Psoas muscle (tissue), 8 donors: ENCODE data around the gene EHMT1. TPM values are rescaled to one million over a fixed set of nuclear protein-coding genes. Genes with fewer than 3 reads are reported as not detected.

ENCODE experiments used
- ATAC-seq, 4 donors: fragments of 200-7000 bp; cut with Tn5 transposase; one replicate each; pipeline ENCODE4 v1.9.1; 2020; ENCODE audit warnings: moderate library complexity in 3 of 4, mild to moderate bottlenecking in 2 of 4
- DNase-seq, 2 donors: peaks; one replicate each; pipeline ENCODE4 v3.0.0-alpha.2; 2020
- H3K27ac ChIP-seq: fragments of 200-600 bp; one replicate; pipeline ENCODE4 v1.8.0; 2022
- H3K27me3 ChIP-seq, 3 donors: fragments of 200-600 bp in 1 of 3; one replicate each; pipeline versions ENCODE4 v1.6.1 to v1.8.0; 2013 to 2022; ENCODE audit warnings: low read length in 2 of 3, mild to moderate bottlenecking in 2 of 3, moderate library complexity in 1 of 3; ENCODE audit not compliant: insufficient read depth in 3 of 3
- H3K36me3 ChIP-seq, 2 donors: fragments of 200-600 bp in 1 of 2; one replicate each; pipeline versions ENCODE4 v1.6.1 to v1.8.0; 2013 to 2022; ENCODE audit warnings: low read depth in 1 of 2, mild to moderate bottlenecking in 1 of 2, moderate library complexity in 1 of 2; ENCODE audit not compliant: insufficient read depth in 1 of 2
- H3K4me1 ChIP-seq: fragments of 200-600 bp; one replicate; pipeline ENCODE4 v1.8.0; 2022
- H3K4me3 ChIP-seq: fragments of 200-600 bp; one replicate; pipeline ENCODE4 v1.8.0; 2022; ENCODE audit warnings: mild to moderate bottlenecking
- H3K9me3 ChIP-seq: fragments of 200-600 bp; one replicate; pipeline ENCODE4 v1.8.0; 2022
- WGBS, 3 donors: extraction: QIAGEN DNeasy Blood & Tissue Kit; methylation state at CpG; one replicate each; pipeline versions ENCODE4 v1.1.6 to v1.1.7; 2013; 5-methylcytosine and 5-hydroxymethylcytosine counted together
- intact Hi-C, 2 donors: fragments of 100-400 bp; cut with DNase I; formaldehyde crosslinking; loops; one replicate each; pipeline versions ENCODE4 v1.11.0 to v1.14.2; 2022
- polyA plus RNA-seq, 3 donors: library from polyadenylated mRNA; stranded (reverse); fragments of 200-250 nt; gene quantifications; one replicate each; pipeline ENCODE4 v1.2.3, GENCODE V29; 2013
- total RNA-seq, 4 donors: library from RNA; stranded (reverse); fragmentation: NEBNext Ultra II Directional in 2 of 4; extraction: Animal tissue kit (Norgen Biotek cat#: 25700) in 2 of 4; gene quantifications; one replicate each; pipeline versions ENCODE4 v1.2.1 to v1.2.4, GENCODE V29; 2021 to 2023
- TF ChIP-seq, protein P1 (sequence below): fragments of 200-600 bp; IDR thresholded peaks from one replicate; pipeline ENCODE4 v1.8.0; 2022; ENCODE audit warnings: antibody characterized with exemption
- donor health status: healthy with polysubstance abuse.
- donor health status: DM: no; HTN: no; CAD: no; lungs with moderate emphysema.
- donor health status: Bipolar disorder and iron deficiency.
- donor health status: healthy.
- donor health status: DM: yes; HTN: yes; CAD: no.
- donor health status: DM: no; HTN: no; CAD: no.
- donor health status: DM: no; HTN: no; CAD: no.
- donor health status: DM: yes; HTN: yes; CAD: no.

Gene EHMT1
- total and polyA plus RNA-seq, 7 donors = 29.0 to 49.6 (median 31.2) TPM

DNA sequence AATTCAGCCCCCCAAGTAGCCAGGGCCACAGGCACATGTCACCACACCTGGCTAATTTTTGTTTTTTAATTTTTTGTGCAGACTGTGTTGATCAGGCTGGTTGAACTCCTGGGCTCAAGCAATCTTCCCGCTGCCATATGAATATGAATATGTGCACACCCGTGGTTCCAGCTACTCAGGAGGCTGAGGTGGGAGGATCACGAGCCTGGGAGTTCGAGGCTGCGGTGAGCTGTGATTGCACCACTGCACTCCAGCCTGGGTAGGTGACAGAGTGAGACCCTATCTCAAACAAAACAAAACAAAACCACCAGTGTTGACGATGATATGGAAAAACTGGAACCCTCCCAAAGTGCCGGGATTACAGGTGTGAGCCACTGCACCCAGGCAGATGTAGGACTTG lies 32.0 kb downstream of the EHMT1 start:
- H3K36me3 ChIP-seq = peaks cover 0 to 47% of the 10 kb centered on the region in 2 donors
- no peaks in the 10 kb centered on the region for H3K4me1 ChIP-seq
- H3K27me3 ChIP-seq = no peaks in the 10 kb centered on the region
- H3K27ac ChIP-seq = no peak overlapping the region
- no peak for ATAC-seq
- WGBS, 3 donors = 92 to 95% (median 95%) methylated on average over 7 of the region's 7 CpGs
- DNase-seq = no peak
- intact Hi-C loops = no loop called here
- H3K9me3 ChIP-seq = no peaks in the 10 kb centered on the region
- TF ChIP-seq, protein P1, sequence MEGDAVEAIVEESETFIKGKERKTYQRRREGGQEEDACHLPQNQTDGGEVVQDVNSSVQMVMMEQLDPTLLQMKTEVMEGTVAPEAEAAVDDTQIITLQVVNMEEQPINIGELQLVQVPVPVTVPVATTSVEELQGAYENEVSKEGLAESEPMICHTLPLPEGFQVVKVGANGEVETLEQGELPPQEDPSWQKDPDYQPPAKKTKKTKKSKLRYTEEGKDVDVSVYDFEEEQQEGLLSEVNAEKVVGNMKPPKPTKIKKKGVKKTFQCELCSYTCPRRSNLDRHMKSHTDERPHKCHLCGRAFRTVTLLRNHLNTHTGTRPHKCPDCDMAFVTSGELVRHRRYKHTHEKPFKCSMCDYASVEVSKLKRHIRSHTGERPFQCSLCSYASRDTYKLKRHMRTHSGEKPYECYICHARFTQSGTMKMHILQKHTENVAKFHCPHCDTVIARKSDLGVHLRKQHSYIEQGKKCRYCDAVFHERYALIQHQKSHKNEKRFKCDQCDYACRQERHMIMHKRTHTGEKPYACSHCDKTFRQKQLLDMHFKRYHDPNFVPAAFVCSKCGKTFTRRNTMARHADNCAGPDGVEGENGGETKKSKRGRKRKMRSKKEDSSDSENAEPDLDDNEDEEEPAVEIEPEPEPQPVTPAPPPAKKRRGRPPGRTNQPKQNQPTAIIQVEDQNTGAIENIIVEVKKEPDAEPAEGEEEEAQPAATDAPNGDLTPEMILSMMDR = no peak
- H3K4me3 ChIP-seq = no peak overlapping the region

- no peaks in the 10 kb centered on the region for H3K4me1 ChIP-seq
- WGBS, 3 donors = 94 to 99% (median 97%) methylated on average over 6 of the region's 6 CpGs
- H3K27ac ChIP-seq = no peak overlapping the region
- ATAC-seq (no peak), DNase-seq (no peak)
- TF ChIP-seq, protein P1 = no peak
- intact Hi-C loops = no loop called here
- no peaks in the 10 kb centered on the region for H3K9me3 ChIP-seq
- peaks cover 0 to 34% of the 10 kb centered on the region in 2 donors for H3K36me3 ChIP-seq
- no peak overlapping the region for H3K4me3 ChIP-seq
- H3K27me3 ChIP-seq = no peaks in the 10 kb centered on the region
Measured at GRCh38 chr9:137656416-137656815, 37.6 kb downstream of the EHMT1 start.

GRCh38 chr9:137657606-137658005 lies 38.8 kb downstream of the EHMT1 start:
- H3K36me3 ChIP-seq = peaks cover 0 to 28% of the 10 kb centered on the region in 2 donors
- TF ChIP-seq, protein P1 = no peak

DNA sequence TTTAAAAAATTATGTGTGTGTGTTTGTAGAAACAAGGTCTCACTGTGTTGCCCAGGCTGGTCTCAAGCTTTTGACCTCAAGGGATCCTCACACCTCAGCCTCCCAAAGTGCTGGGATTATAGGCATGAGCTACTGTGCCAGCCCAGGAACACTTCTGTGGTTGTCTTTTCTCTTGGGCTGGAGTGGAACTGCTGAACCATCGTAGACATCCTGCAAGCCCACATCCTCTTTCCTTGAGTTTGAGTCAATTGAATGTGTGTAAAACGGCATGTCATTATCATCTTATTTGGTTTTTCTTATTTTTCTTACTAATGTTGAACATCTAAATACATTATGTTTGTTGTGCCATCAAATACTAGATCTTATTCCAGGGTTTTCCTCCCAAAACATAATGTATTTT lies 40.0 kb downstream of the EHMT1 start:
- Histone ChIP-seq H3K36me3 (peaks cover 0 to 18% of the 10 kb centered on the region in 2 donors), H3K9me3 (no peaks in the 10 kb centered on the region), H3K27me3 (no peaks in the 10 kb centered on the region), H3K4me3 (no peak overlapping the region), H3K4me1 (no peaks in the 10 kb centered on the region), H3K27ac (no peak overlapping the region)
- intact Hi-C loops = no loop called here
- 85 to 91% (median 89%) methylated on average over 2 of the region's 2 CpGs for WGBS, 3 donors
- no peak for ATAC-seq
- TF ChIP-seq, protein P1 = no peak
- no peak for DNase-seq

More at GRCh38 chr9:137657606-137658005, 38.8 kb downstream of the EHMT1 start:
- Histone ChIP-seq H3K9me3 (no peaks in the 10 kb centered on the region), H3K4me3 (no peak overlapping the region), H3K4me1 (no peaks in the 10 kb centered on the region), H3K27ac (no peak overlapping the region), H3K27me3 (no peaks in the 10 kb centered on the region)
- WGBS, 3 donors = 86 to 98% (median 93%) methylated on average over 2 of the region's 2 CpGs
- no peak for DNase-seq
- ATAC-seq = no peak
- intact Hi-C loops = no loop called here

- Histone ChIP-seq H3K27ac (no peak overlapping the region), H3K4me3 (no peak overlapping the region), H3K4me1 (no peaks in the 10 kb centered on the region), H3K36me3 (peaks cover 0 to 9% of the 10 kb centered on the region in 2 donors), H3K27me3 (no peaks in the 10 kb centered on the region), H3K9me3 (no peaks in the 10 kb centered on the region)
- intact Hi-C loops = no loop called here
- 70 to 80% (median 72%) methylated on average over 4 of the region's 4 CpGs for WGBS, 3 donors
- DNase-seq (no peak), ATAC-seq (no peak)
- TF ChIP-seq, protein P1 = no peak
Measured at GRCh38 chr9:137660144-137660543, 41.3 kb downstream of the EHMT1 start.
